Thyroid gland (tissue), 4 donors: ENCODE data around the gene SLCO4A1.

Experiments used
- POLR2A ChIP-seq, 2 donors: fragments of 450-650 bp; IDR thresholded peaks; one replicate each; pipeline ENCODE4 v1.6.1; 2017; ENCODE audit warnings: antibody characterized with exemption in 2 of 2, mild to moderate bottlenecking in 2 of 2, moderate library complexity in 1 of 2
- TF ChIP-seq, protein P1 (sequence below), 6 experiments: fragments of 200-600 bp in 3 of 6; fragments of 450-650 bp in 3 of 6; sonication (generic) in 3 of 6; IDR thresholded peaks; one replicate each; pipeline ENCODE4 v1.5.1; 2016 to 2019; ENCODE audit warnings: antibody characterized with exemption in 6 of 6, mild to moderate bottlenecking in 2 of 6, inconsistent platforms in 1 of 6, moderate library complexity in 1 of 6

DNA sequence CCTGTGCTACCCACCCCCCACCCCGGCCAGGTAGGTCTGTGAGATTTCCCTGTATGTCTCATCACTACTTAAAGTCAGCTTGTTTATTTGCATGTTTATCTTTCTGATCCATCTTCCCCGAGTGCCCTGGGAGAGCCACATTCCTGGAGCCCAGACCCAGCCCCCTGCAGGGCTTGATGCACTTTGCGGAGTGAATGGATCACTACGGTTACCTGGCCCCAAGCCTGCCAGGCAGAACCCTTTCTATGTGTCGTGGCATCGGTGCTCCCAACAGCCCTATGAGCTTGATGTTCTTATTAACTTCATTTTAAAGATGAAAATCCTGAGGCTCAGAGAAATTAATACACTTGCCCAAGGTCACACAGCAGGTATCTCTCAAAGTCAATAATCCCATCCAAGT, 13.6 kb upstream of the SLCO4A1 start:
- TF ChIP-seq, protein P1, sequence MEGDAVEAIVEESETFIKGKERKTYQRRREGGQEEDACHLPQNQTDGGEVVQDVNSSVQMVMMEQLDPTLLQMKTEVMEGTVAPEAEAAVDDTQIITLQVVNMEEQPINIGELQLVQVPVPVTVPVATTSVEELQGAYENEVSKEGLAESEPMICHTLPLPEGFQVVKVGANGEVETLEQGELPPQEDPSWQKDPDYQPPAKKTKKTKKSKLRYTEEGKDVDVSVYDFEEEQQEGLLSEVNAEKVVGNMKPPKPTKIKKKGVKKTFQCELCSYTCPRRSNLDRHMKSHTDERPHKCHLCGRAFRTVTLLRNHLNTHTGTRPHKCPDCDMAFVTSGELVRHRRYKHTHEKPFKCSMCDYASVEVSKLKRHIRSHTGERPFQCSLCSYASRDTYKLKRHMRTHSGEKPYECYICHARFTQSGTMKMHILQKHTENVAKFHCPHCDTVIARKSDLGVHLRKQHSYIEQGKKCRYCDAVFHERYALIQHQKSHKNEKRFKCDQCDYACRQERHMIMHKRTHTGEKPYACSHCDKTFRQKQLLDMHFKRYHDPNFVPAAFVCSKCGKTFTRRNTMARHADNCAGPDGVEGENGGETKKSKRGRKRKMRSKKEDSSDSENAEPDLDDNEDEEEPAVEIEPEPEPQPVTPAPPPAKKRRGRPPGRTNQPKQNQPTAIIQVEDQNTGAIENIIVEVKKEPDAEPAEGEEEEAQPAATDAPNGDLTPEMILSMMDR (IDR thresholded peaks at IDR 0.05) = no peak
- TF ChIP-seq POLR2A (IDR thresholded peaks at IDR 0.05) = no peak
